Activated T-helper 2 cell treated with anti-CD3 and anti-CD28 coated beads, Interferon-gamma antibody, Interleukin-2, Interleukin-4, amounts not matched to agents 10 μg/mL and 5 μg/mL and 100 μg/mL, durations not matched to agents 14 hours and 24 hours and 36 hours (primary cell): ENCODE measurements around the gene ATP6V1G1. TPM values are rescaled to one million over a fixed set of nuclear protein-coding genes. Genes with fewer than 3 reads are reported as not detected.
A peak's percentile ranks its signal among the peaks of the same experiment; 100 is the strongest.

Experiments
- DNase-seq: peaks from one replicate; pipeline ENCODE4 v3.0.0; 2021; ENCODE audit warnings: low spot score
- H3K27ac Mint-ChIP-seq: one replicate; pipeline ENCODE4 v1.8.0; 2021; ENCODE audit warnings: mixed read lengths
- H3K27me3 Mint-ChIP-seq: one replicate; pipeline ENCODE4 v1.8.0; 2021; ENCODE audit warnings: low read depth, mixed read lengths
- H3K36me3 Mint-ChIP-seq: one replicate; pipeline ENCODE4 v1.8.0; 2021; ENCODE audit warnings: low read depth, mixed read lengths
- H3K4me1 Mint-ChIP-seq: one replicate; pipeline ENCODE4 v1.8.0; 2021; ENCODE audit warnings: low read depth, mixed read lengths
- H3K4me3 Mint-ChIP-seq: one replicate; pipeline ENCODE4 v1.8.0; 2021; ENCODE audit warnings: low read depth, mild to moderate bottlenecking, moderate library complexity, mixed read lengths
- H3K9me3 Mint-ChIP-seq: one replicate; pipeline ENCODE4 v1.8.0; 2021; ENCODE audit warnings: mixed read lengths
- intact Hi-C: fragments of 100-400 bp; cut with micrococcal nuclease; formaldehyde crosslinking; loops from one replicate; pipeline ENCODE4 v1.15.1; 2023
- total RNA-seq: library from RNA; stranded (reverse); gene quantifications from 2 replicates; pipeline ENCODE4 v1.2.3, GENCODE V29; 2022

Gene ATP6V1G1
- total RNA-seq, 1 donor from 2014 or later: 48.1 TPM

GRCh38 chr9:114606597-114607207 lies 19.1 kb downstream of the ATP6V1G1 start:
- peaks cover 12% of the 10 kb centered on the region for H3K36me3 Mint-ChIP-seq
- peaks cover 4% of the 10 kb centered on the region for H3K9me3 Mint-ChIP-seq
- no peak overlapping the region for H3K27ac Mint-ChIP-seq
- peaks cover 13% of the 10 kb centered on the region for H3K4me1 Mint-ChIP-seq
- DNase-seq: no peak
- intact Hi-C loops: no loop called here
- no peaks in the 10 kb centered on the region for H3K27me3 Mint-ChIP-seq
- no peak overlapping the region for H3K4me3 Mint-ChIP-seq

GRCh38 chr9:114607671-114608524 lies 20.3 kb downstream of the ATP6V1G1 start:
- Mint-ChIP-seq H3K36me3 (peaks cover under 1% of the 10 kb centered on the region), H3K4me1 (peaks cover 24% of the 10 kb centered on the region), H3K9me3 (no peaks in the 10 kb centered on the region), H3K27ac (no peak overlapping the region), H3K4me3 (no peak overlapping the region), H3K27me3 (no peaks in the 10 kb centered on the region)
- intact Hi-C loops: no loop called here
- no peak for DNase-seq

- Mint-ChIP-seq H3K9me3 (no peaks in the 10 kb centered on the region), H3K36me3 (peaks cover 3% of the 10 kb centered on the region), H3K27ac (no peak overlapping the region), H3K4me1 (peaks cover 28% of the 10 kb centered on the region), H3K27me3 (no peaks in the 10 kb centered on the region), H3K4me3 (no peak overlapping the region)
- intact Hi-C loops: no loop called here
- no peak for DNase-seq
Measured at GRCh38 chr9:114608525-114608796, 20.9 kb downstream of the ATP6V1G1 start.

- Mint-ChIP-seq H3K27ac (peak overlapping the region; percentile 86), H3K27me3 (no peaks in the 10 kb centered on the region), H3K9me3 (no peaks in the 10 kb centered on the region), H3K4me1 (peaks cover 44% of the 10 kb centered on the region), H3K36me3 (peaks cover 17% of the 10 kb centered on the region), H3K4me3 (peak overlapping the region; percentile 83)
- DNase-seq: peak; percentile 14
- intact Hi-C loops: loop anchor here (1.0 to 2.0 kb wide), 4 partner anchors 19 to 106 kb away; partner anchors contain the start of genes ATP6V1G1 and WHRN
Measured at GRCh38 chr9:114611516-114612271, 24.1 kb downstream of the ATP6V1G1 start.

- H3K4me3 Mint-ChIP-seq: peak overlapping the region; percentile 83
- peak overlapping the region; percentile 86 for H3K27ac Mint-ChIP-seq
- no peaks in the 10 kb centered on the region for H3K27me3 Mint-ChIP-seq
- intact Hi-C loops: loop anchor here (2.0 kb wide), 1 partner anchor 40 kb away; no protein-coding TSS in a partner anchor
- no peak for DNase-seq
- H3K9me3 Mint-ChIP-seq: no peaks in the 10 kb centered on the region
- H3K4me1 Mint-ChIP-seq: peaks cover 47% of the 10 kb centered on the region
- peaks cover 24% of the 10 kb centered on the region for H3K36me3 Mint-ChIP-seq
Measured at GRCh38 chr9:114612272-114612923, 24.8 kb downstream of the ATP6V1G1 start.

GRCh38 chr9:114613087-114613486 lies 25.5 kb downstream of the ATP6V1G1 start:
- Mint-ChIP-seq H3K4me3 (peak overlapping the region; percentile 83), H3K9me3 (no peaks in the 10 kb centered on the region), H3K27ac (peak overlapping the region; percentile 75), H3K36me3 (peaks cover 25% of the 10 kb centered on the region), H3K4me1 (peaks cover 47% of the 10 kb centered on the region), H3K27me3 (no peaks in the 10 kb centered on the region)
- DNase-seq: no peak
- intact Hi-C loops: loop anchor here (2.0 kb wide), 1 partner anchor 40 kb away; no protein-coding TSS in a partner anchor

GRCh38 chr9:114613919-114614318 lies 26.4 kb downstream of the ATP6V1G1 start:
- H3K4me3 Mint-ChIP-seq: no peak overlapping the region
- H3K27ac Mint-ChIP-seq: peak overlapping the region; percentile 75
- H3K27me3 Mint-ChIP-seq: no peaks in the 10 kb centered on the region
- H3K9me3 Mint-ChIP-seq: no peaks in the 10 kb centered on the region
- H3K36me3 Mint-ChIP-seq: peaks cover 34% of the 10 kb centered on the region
- no peak for DNase-seq
- intact Hi-C loops: loop anchor here (2.0 kb wide), 1 partner anchor 39 kb away; no protein-coding TSS in a partner anchor
- peaks cover 47% of the 10 kb centered on the region for H3K4me1 Mint-ChIP-seq

GRCh38 chr9:114614373-114614772 lies 26.8 kb downstream of the ATP6V1G1 start:
- Mint-ChIP-seq H3K4me1 (peaks cover 49% of the 10 kb centered on the region), H3K9me3 (no peaks in the 10 kb centered on the region), H3K27ac (peak overlapping the region; percentile 22), H3K4me3 (no peak overlapping the region), H3K36me3 (peaks cover 38% of the 10 kb centered on the region), H3K27me3 (no peaks in the 10 kb centered on the region)
- no peak for DNase-seq
- intact Hi-C loops: no loop called here

- Mint-ChIP-seq H3K9me3 (no peaks in the 10 kb centered on the region), H3K4me1 (peaks cover 40% of the 10 kb centered on the region), H3K27me3 (no peaks in the 10 kb centered on the region), H3K4me3 (no peak overlapping the region), H3K27ac (peak overlapping the region; percentile 87), H3K36me3 (peaks cover 54% of the 10 kb centered on the region)
- DNase-seq: no peak
- intact Hi-C loops: no loop called here
Measured at GRCh38 chr9:114616684-114617520, 29.3 kb downstream of the ATP6V1G1 start.

- Mint-ChIP-seq H3K4me3 (peak overlapping the region; percentile 66), H3K36me3 (peaks cover 54% of the 10 kb centered on the region), H3K27ac (peak overlapping the region; percentile 89), H3K27me3 (no peaks in the 10 kb centered on the region), H3K4me1 (peaks cover 18% of the 10 kb centered on the region), H3K9me3 (no peaks in the 10 kb centered on the region)
- no peak for DNase-seq
- intact Hi-C loops: no loop called here
Measured at GRCh38 chr9:114619191-114619761, 31.7 kb downstream of the ATP6V1G1 start.

GRCh38 chr9:114621561-114621960 lies 34.0 kb downstream of the ATP6V1G1 start:
- Mint-ChIP-seq H3K36me3 (peaks cover 53% of the 10 kb centered on the region), H3K9me3 (no peaks in the 10 kb centered on the region), H3K27me3 (no peaks in the 10 kb centered on the region), H3K4me3 (no peak overlapping the region), H3K27ac (no peak overlapping the region), H3K4me1 (peaks cover 11% of the 10 kb centered on the region)
- intact Hi-C loops: no loop called here
- no peak for DNase-seq
